Ishikawa (cell line): ENCODE data around the gene PHF14.

Experiments used
- CEBPB ChIP-seq: IDR thresholded peaks from 2 replicates; pipeline ENCODE4 v1.6.1; 2012
- CREB1 ChIP-seq: IDR thresholded peaks from 2 replicates; pipeline ENCODE4 v1.6.1; 2012; ENCODE audit warnings: low read depth
- EGR1 ChIP-seq: IDR thresholded peaks from 2 replicates; pipeline ENCODE4 v1.6.1; 2012
- EP300 ChIP-seq: IDR thresholded peaks from 2 replicates; pipeline ENCODE4 v1.6.1; 2012; ENCODE audit warnings: borderline replicate concordance
- FOXM1 ChIP-seq: IDR thresholded peaks from 2 replicates; pipeline ENCODE4 v1.6.1; 2012; ENCODE audit warnings: low read depth, borderline replicate concordance
- NFIC ChIP-seq: IDR thresholded peaks from 2 replicates; pipeline ENCODE4 v1.6.1; 2012
- RAD21 ChIP-seq: IDR thresholded peaks from 2 replicates; pipeline ENCODE4 v1.6.1; 2012; ENCODE audit warnings: low read depth
- TAF1 ChIP-seq: IDR thresholded peaks from 2 replicates; pipeline ENCODE4 v1.6.1; 2012; ENCODE audit warnings: low read depth, mild to moderate bottlenecking
- TCF12 ChIP-seq: IDR thresholded peaks from 2 replicates; pipeline ENCODE4 v1.6.1; 2012; ENCODE audit warnings: low read depth
- TEAD4 ChIP-seq: IDR thresholded peaks from 2 replicates; pipeline ENCODE4 v1.6.1; 2012
- YY1 ChIP-seq: IDR thresholded peaks from 2 replicates; pipeline ENCODE4 v1.6.1; 2012; ENCODE audit warnings: low read depth
- ZBTB7A ChIP-seq: IDR thresholded peaks from 2 replicates; pipeline ENCODE4 v1.6.1; 2012; ENCODE audit warnings: low read depth
- TF ChIP-seq, protein P1 (sequence below): IDR thresholded peaks from 2 replicates; pipeline ENCODE4 v1.6.1; 2012
- TF ChIP-seq, protein P2 (sequence below): IDR thresholded peaks from 2 replicates; pipeline ENCODE4 v1.6.1; 2012; ENCODE audit warnings: low read depth, mild to moderate bottlenecking
- TF ChIP-seq, protein P3 (sequence below): IDR thresholded peaks from 2 replicates; pipeline ENCODE4 v1.6.1; 2012

PHF14 gene

DNA sequence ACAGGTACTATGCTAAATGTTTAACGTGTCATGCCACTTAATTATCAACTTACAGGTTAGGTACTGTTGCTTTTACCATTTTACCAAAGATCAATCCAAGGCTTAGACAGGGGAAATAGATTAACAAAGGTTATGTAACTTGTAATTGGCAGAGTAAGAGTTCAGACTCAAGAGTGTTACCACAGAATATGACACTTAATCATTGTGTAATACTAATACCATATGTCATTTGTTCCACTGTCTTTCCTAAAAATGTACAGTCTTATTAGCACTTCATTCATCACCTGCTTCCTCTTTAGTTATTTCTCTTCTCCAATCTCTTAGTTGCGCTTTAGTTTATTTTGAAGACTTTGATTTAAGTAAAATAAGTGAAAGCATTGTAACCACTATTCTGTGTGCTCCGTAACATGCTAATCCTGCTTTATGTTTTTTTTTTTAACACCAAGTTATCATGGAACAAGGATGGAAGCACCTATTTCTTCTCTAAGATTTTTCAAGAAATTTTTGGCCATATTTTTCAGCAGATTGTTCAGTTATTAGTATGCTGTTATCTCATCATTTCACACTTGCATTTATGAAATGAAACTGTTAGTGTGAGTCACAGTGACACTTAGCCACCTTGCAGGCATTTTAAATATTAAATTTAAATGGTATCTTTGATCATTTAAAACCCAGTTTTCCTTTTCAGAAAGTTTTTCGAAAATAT, 197.3 kb downstream of the PHF14 start:
- TF ChIP-seq FOXM1 = no peak

DNA sequence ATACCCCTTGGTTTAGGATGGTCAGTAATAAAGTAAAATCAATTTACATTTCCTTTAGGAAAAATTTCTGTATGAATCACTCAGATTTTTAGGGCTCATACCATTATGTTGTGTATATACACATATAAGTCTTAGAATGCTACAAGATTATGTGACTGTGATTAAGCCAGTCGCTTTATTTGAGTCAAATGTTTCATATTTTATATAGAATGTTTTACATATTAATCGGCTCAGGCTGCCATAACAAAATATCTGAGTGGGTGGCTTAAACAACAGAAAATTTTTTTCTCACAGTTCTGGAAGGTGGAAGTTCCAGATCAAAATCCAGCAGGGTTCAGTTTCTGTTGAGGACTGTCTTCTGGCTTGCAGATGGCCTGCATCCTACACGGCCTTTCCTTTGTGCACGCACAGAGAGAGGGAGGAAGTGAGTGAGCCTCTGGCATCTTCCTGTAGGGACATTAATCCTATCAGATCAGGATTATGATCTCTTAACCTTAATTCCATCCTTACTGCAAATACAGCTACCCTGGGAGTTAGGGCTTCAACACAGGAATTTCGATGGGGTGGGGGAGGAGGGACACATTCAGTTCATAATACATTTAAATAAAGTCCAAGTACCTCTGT, 198.0 kb downstream of the PHF14 start:
- TF ChIP-seq CREB1 = no peak
- no peak for TF ChIP-seq FOXM1
- TF ChIP-seq EP300 = no peak

DNA sequence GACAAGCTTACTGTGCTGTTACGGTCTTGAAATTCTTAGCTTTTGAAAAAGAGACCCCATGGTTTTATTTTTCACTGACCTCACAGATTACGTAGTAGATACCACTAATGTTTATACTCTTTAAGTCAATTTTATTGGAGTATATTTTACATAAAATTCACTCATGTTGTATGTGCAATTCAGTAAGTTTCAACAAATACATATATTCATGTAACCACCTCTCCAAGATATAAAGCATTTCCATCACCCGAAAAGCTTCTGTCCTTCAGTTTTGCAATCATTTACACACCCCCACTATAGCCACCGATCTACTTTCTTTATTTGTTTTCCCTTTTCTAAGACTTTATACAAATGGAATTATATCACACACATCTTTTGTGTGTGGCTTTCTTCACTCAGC, 199.2 kb downstream of the PHF14 start:
- TF ChIP-seq TCF12 (no peak), CREB1 (no peak), EP300 (no peak), YY1 (no peak), RAD21 (no peak)
- TF ChIP-seq, protein P1, sequence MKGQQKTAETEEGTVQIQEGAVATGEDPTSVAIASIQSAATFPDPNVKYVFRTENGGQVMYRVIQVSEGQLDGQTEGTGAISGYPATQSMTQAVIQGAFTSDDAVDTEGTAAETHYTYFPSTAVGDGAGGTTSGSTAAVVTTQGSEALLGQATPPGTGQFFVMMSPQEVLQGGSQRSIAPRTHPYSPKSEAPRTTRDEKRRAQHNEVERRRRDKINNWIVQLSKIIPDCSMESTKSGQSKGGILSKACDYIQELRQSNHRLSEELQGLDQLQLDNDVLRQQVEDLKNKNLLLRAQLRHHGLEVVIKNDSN = no peak

DNA sequence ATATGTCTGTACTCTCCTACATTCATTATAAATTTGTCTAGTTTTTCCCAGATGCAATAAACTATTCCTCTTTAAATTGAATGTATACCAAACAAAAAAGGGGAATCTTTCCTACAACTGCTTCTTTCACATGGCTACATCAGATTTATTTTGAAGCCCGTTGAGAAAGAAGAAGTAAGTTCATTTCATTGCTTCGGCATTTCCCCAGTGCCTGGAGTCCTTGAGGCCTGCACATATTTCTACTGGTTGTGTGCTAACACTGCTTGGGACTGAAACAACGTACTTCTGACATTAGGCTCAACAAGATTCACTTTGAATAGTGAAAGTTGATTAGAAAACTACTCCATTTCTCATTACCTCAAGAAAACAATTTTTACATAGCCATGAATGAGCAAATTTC, 201.7 kb downstream of the PHF14 start:
- TF ChIP-seq TEAD4 (no peak), TCF12 (no peak), TAF1 (no peak), EP300 (no peak), CREB1 (no peak), NFIC (no peak), ZBTB7A (no peak), EGR1 (no peak), YY1 (no peak), FOXM1 (no peak), CEBPB (no peak), RAD21 (no peak)
- TF ChIP-seq, protein P2, sequence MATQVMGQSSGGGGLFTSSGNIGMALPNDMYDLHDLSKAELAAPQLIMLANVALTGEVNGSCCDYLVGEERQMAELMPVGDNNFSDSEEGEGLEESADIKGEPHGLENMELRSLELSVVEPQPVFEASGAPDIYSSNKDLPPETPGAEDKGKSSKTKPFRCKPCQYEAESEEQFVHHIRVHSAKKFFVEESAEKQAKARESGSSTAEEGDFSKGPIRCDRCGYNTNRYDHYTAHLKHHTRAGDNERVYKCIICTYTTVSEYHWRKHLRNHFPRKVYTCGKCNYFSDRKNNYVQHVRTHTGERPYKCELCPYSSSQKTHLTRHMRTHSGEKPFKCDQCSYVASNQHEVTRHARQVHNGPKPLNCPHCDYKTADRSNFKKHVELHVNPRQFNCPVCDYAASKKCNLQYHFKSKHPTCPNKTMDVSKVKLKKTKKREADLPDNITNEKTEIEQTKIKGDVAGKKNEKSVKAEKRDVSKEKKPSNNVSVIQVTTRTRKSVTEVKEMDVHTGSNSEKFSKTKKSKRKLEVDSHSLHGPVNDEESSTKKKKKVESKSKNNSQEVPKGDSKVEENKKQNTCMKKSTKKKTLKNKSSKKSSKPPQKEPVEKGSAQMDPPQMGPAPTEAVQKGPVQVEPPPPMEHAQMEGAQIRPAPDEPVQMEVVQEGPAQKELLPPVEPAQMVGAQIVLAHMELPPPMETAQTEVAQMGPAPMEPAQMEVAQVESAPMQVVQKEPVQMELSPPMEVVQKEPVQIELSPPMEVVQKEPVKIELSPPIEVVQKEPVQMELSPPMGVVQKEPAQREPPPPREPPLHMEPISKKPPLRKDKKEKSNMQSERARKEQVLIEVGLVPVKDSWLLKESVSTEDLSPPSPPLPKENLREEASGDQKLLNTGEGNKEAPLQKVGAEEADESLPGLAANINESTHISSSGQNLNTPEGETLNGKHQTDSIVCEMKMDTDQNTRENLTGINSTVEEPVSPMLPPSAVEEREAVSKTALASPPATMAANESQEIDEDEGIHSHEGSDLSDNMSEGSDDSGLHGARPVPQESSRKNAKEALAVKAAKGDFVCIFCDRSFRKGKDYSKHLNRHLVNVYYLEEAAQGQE = no peak
- TF ChIP-seq, protein P3, sequence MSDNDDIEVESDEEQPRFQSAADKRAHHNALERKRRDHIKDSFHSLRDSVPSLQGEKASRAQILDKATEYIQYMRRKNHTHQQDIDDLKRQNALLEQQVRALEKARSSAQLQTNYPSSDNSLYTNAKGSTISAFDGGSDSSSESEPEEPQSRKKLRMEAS = no peak
- TF ChIP-seq, protein P1 = no peak

DNA sequence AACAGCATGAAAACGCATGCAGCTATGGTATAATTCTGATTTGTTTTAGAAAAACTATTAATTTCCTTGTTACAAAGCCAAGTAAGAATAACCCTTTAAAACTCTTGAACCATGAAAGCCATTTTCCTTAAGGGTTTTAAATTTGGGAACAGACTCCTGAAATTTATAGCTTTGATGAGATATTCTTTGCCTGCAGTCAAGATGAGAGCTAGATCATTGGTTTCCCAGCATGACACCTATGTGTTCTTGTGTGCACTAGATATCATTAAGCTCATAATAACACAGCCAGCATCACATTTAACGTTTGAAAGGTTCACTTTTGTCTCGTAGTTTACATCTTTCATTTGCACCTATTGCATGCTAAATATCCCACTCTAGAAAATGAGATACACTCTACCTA, 202.2 kb downstream of the PHF14 start:
- no peak for TF ChIP-seq ZBTB7A
- no peak for TF ChIP-seq RAD21
- TF ChIP-seq EP300 = no peak
- TF ChIP-seq TAF1 = no peak
- TF ChIP-seq TEAD4 = no peak
- TF ChIP-seq, protein P1 = no peak
- TF ChIP-seq, protein P3 = no peak
- no peak for TF ChIP-seq CEBPB
- TF ChIP-seq NFIC = no peak
- no peak for TF ChIP-seq EGR1
- TF ChIP-seq, protein P2 = no peak
- TF ChIP-seq TCF12 = no peak
- no peak for TF ChIP-seq YY1
- no peak for TF ChIP-seq CREB1
- TF ChIP-seq FOXM1 = no peak
